Globus pallidus (tissue), 1 donor: ENCODE data around the gene NMNAT1.
"Not testable (repeated sequence)": the region's sequence is repeated elsewhere in the genome, so short reads cannot be mapped to it uniquely, and the experiment has no call there.

Source experiments
- DNase-seq: peaks from one replicate; pipeline ENCODE4 v3.0.0-alpha.2; 2015; ENCODE audit warnings: low spot score

Gene NMNAT1

GRCh38 chr1:9942939-9943788 lies at the start of gene NMNAT1, which contains the start of gene LZIC:
Gene NMNAT1 (plus strand): TSS chr1:9943475. CDS start chr1:9972074, 28,599 bp downstream.
Gene LZIC (minus strand): TSS chr1:9943391. CDS start chr1:9936619, 6,772 bp downstream.
- peak; percentile 90 for DNase-seq

- DNase-seq = no peak
Measured at GRCh38 chr1:9894115-9894514, 49.2 kb upstream of the NMNAT1 start.

- DNase-seq = peak; percentile 82
Measured at GRCh38 chr1:9900142-9901043, 42.9 kb upstream of the NMNAT1 start.

GRCh38 chr1:9901148-9902059 lies 41.9 kb upstream of the NMNAT1 start:
- DNase-seq = no peak

- DNase-seq = no peak
Measured at GRCh38 chr1:9902060-9902452, 41.2 kb upstream of the NMNAT1 start.

- no peak for DNase-seq
Measured at GRCh38 chr1:9903801-9904527, 39.3 kb upstream of the NMNAT1 start.

- DNase-seq = no peak
Measured at GRCh38 chr1:9904596-9904995, 38.7 kb upstream of the NMNAT1 start.

GRCh38 chr1:9905010-9905409 lies 38.3 kb upstream of the NMNAT1 start:
- no peak for DNase-seq

- DNase-seq = no peak
Measured at GRCh38 chr1:9906466-9906865, 36.8 kb upstream of the NMNAT1 start.

GRCh38 chr1:9907441-9907840 lies 35.8 kb upstream of the NMNAT1 start:
- no peak for DNase-seq

GRCh38 chr1:9908871-9909233 lies 34.4 kb upstream of the NMNAT1 start:
- DNase-seq = no peak

GRCh38 chr1:9909234-9910046 lies 33.8 kb upstream of the NMNAT1 start:
- no peak for DNase-seq

- no peak for DNase-seq
Measured at GRCh38 chr1:9910076-9910422, 33.2 kb upstream of the NMNAT1 start, which contains the start of gene CTNNBIP1. Gene CTNNBIP1 (minus strand): TSS chr1:9910269. CDS start chr1:9872064, 38,205 bp downstream.

- peak; percentile 99 for DNase-seq
Measured at GRCh38 chr1:9910423-9911178, 32.7 kb upstream of the NMNAT1 start.

GRCh38 chr1:9912264-9912936 lies 30.9 kb upstream of the NMNAT1 start:
- no peak for DNase-seq

- no peak for DNase-seq
Measured at GRCh38 chr1:9914610-9914937, 28.7 kb upstream of the NMNAT1 start.

GRCh38 chr1:9916452-9916851 lies 26.8 kb upstream of the NMNAT1 start:
- no peak for DNase-seq

GRCh38 chr1:9917495-9917894 lies 25.8 kb upstream of the NMNAT1 start:
- DNase-seq = not testable (repeated sequence)

GRCh38 chr1:9917901-9918300 lies 25.4 kb upstream of the NMNAT1 start:
- no peak for DNase-seq
